SU-DHL-6 (cell line): Measurements from ENCODE around the gene CNTNAP4.

Experiments used
- H2AFZ ChIP-seq: fragments of 200-600 bp; sonication (generic); 2 replicates; pipeline ENCODE4 v1.6.1; 2014; ENCODE audit warnings: low read depth, mild to moderate bottlenecking, moderate library complexity, mixed read lengths, antibody characterized with exemption, low read length; ENCODE audit not compliant: severe bottlenecking
- H3F3A ChIP-seq: fragments of 200-600 bp; shearing (Covaris generic); 2 replicates; pipeline ENCODE4 v1.6.0; 2016; ENCODE audit warnings: antibody characterized with exemption, mild to moderate bottlenecking; ENCODE audit not compliant: insufficient read depth
- H3K27ac ChIP-seq: fragments of 200-600 bp; sonication (generic); 2 replicates; pipeline ENCODE4 v1.5.1; 2016; ENCODE audit warnings: low read depth, mild to moderate bottlenecking, low read length, moderate library complexity, mixed read lengths
- H3K27me3 ChIP-seq: fragments of 200-600 bp; sonication (generic), shearing (Covaris generic); 2 replicates; pipeline ENCODE4 v1.6.0; 2014; ENCODE audit warnings: mild to moderate bottlenecking, low read length
- H3K36me3 ChIP-seq: fragments of 200-600 bp; sonication (generic); 2 replicates; pipeline ENCODE4 v1.6.1; 2014; ENCODE audit warnings: mild to moderate bottlenecking, low read length, mixed read lengths
- H3K4me2 ChIP-seq: fragments of 300-600, 200-600 bp; shearing (Covaris generic), sonication (generic); 2 replicates; pipeline ENCODE4 v1.6.0; 2014; ENCODE audit warnings: low read length, low read depth, mild to moderate bottlenecking; ENCODE audit not compliant: poor library complexity, severe bottlenecking
- H3K4me3 ChIP-seq: fragments of 200-600 bp; sonication (generic); 2 replicates; pipeline ENCODE4 v1.5.1; 2014; ENCODE audit warnings: antibody characterized with exemption, low read length, mild to moderate bottlenecking, mixed read lengths; ENCODE audit not compliant: insufficient read depth, poor library complexity, severe bottlenecking
- H3K79me2 ChIP-seq: fragments of 200-600 bp; sonication (generic); 2 replicates; pipeline ENCODE4 v1.6.1; 2014; ENCODE audit warnings: mild to moderate bottlenecking, low read length, moderate library complexity; ENCODE audit not compliant: insufficient read depth
- H3K9ac ChIP-seq: fragments of 200-600 bp; sonication (generic); 2 replicates; pipeline ENCODE4 v1.7.0; 2014; ENCODE audit warnings: mild to moderate bottlenecking, low read length
- H3K9me2 ChIP-seq: fragments of 200-600 bp; sonication (generic); replicated peaks from 2 replicates; pipeline ENCODE4 v1.6.1; 2014; ENCODE audit warnings: low read length; ENCODE audit not compliant: insufficient read depth
- H3K9me3 ChIP-seq: fragments of 200-600 bp; sonication (generic); 2 replicates; pipeline ENCODE4 v1.6.1; 2014; ENCODE audit warnings: low read length, mixed read lengths; ENCODE audit not compliant: insufficient read depth
- H4K20me1 ChIP-seq: fragments of 200-600 bp; sonication (generic); 2 replicates; pipeline ENCODE4 v1.6.1; 2014; ENCODE audit warnings: low read depth, mild to moderate bottlenecking, antibody characterized with exemption, low read length, moderate library complexity, mixed read lengths
- EZH2phosphoT487 ChIP-seq: fragments of 200-600 bp; sonication (generic), shearing (Covaris generic); conservative IDR thresholded peaks from 2 replicates; pipeline ENCODE4 v1.6.1; 2018; ENCODE audit warnings: mild to moderate bottlenecking, antibody characterized with exemption, low read length, moderate library complexity, mixed read lengths
- TF ChIP-seq, protein P1 (sequence below): fragments of 200-600 bp; sonication (generic); IDR thresholded peaks from one replicate; pipeline ENCODE4 v1.5.1; 2017; ENCODE audit warnings: antibody characterized with exemption, mild to moderate bottlenecking, low read length, moderate library complexity; ENCODE audit not compliant: insufficient read depth, poor library complexity, severe bottlenecking

Gene CNTNAP4

GRCh38 chr16:76409706-76410105 is 132.5 kb downstream of the CNTNAP4 start:
- no peaks in the 10 kb centered on the region for H3F3A ChIP-seq
- no peak overlapping the region for H3K9ac ChIP-seq
- H3K4me3 ChIP-seq = no peak overlapping the region
- H3K79me2 ChIP-seq = no peaks in the 10 kb centered on the region
- no peaks in the 10 kb centered on the region for H3K9me2 ChIP-seq
- H3K36me3 ChIP-seq = no peaks in the 10 kb centered on the region
- TF ChIP-seq EZH2phosphoT487 = no peak
- TF ChIP-seq, protein P1, sequence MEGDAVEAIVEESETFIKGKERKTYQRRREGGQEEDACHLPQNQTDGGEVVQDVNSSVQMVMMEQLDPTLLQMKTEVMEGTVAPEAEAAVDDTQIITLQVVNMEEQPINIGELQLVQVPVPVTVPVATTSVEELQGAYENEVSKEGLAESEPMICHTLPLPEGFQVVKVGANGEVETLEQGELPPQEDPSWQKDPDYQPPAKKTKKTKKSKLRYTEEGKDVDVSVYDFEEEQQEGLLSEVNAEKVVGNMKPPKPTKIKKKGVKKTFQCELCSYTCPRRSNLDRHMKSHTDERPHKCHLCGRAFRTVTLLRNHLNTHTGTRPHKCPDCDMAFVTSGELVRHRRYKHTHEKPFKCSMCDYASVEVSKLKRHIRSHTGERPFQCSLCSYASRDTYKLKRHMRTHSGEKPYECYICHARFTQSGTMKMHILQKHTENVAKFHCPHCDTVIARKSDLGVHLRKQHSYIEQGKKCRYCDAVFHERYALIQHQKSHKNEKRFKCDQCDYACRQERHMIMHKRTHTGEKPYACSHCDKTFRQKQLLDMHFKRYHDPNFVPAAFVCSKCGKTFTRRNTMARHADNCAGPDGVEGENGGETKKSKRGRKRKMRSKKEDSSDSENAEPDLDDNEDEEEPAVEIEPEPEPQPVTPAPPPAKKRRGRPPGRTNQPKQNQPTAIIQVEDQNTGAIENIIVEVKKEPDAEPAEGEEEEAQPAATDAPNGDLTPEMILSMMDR = no peak
- H3K27ac ChIP-seq = no peak overlapping the region
- H2AFZ ChIP-seq = no peak overlapping the region
- H3K27me3 ChIP-seq = no peaks in the 10 kb centered on the region
- no peak overlapping the region for H3K4me2 ChIP-seq
- no peaks in the 10 kb centered on the region for H4K20me1 ChIP-seq
- H3K9me3 ChIP-seq = no peaks in the 10 kb centered on the region

- Histone ChIP-seq H3K9ac (no peak overlapping the region), H3K4me3 (no peak overlapping the region), H3K27ac (no peak overlapping the region), H3K9me2 (no peaks in the 10 kb centered on the region), H3K36me3 (no peaks in the 10 kb centered on the region), H3K9me3 (no peaks in the 10 kb centered on the region), H3K4me2 (no peak overlapping the region), H4K20me1 (no peaks in the 10 kb centered on the region), H3K27me3 (no peaks in the 10 kb centered on the region), H3K79me2 (no peaks in the 10 kb centered on the region), H2AFZ (no peak overlapping the region), H3F3A (no peaks in the 10 kb centered on the region)
- TF ChIP-seq, protein P1 = no peak
- no peak for TF ChIP-seq EZH2phosphoT487
Measured at GRCh38 chr16:76421571-76421970, 144.4 kb downstream of the CNTNAP4 start.

DNA sequence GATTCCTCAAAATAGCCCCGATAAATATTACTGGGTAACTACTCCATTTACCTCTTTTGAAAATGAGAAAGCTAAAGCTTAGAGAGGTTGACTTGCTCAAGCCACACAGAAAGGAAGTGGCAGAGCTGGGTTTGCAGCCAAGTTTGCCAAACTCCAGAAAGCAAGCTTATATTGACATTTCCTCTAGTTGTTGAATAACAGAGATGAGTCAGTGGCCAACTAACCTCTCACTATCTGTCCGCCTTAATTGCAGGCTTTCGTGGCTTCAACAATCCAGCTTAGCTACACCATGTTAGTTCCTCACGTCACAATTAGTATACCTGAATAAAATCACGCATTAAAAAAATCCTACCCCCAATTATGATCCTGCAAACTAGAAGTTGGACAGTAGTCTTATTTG is 151.7 kb downstream of the CNTNAP4 start:
- no peaks in the 10 kb centered on the region for H3F3A ChIP-seq
- H3K27me3 ChIP-seq = no peaks in the 10 kb centered on the region
- TF ChIP-seq EZH2phosphoT487 = no peak
- TF ChIP-seq, protein P1 = no peak
- no peaks in the 10 kb centered on the region for H3K36me3 ChIP-seq
- H3K79me2 ChIP-seq = no peaks in the 10 kb centered on the region
- H3K4me2 ChIP-seq = no peak overlapping the region
- no peak overlapping the region for H3K9ac ChIP-seq
- no peaks in the 10 kb centered on the region for H4K20me1 ChIP-seq
- no peaks in the 10 kb centered on the region for H3K9me3 ChIP-seq
- H3K27ac ChIP-seq = no peak overlapping the region
- no peaks in the 10 kb centered on the region for H3K9me2 ChIP-seq
- no peak overlapping the region for H2AFZ ChIP-seq
- H3K4me3 ChIP-seq = no peak overlapping the region

DNA sequence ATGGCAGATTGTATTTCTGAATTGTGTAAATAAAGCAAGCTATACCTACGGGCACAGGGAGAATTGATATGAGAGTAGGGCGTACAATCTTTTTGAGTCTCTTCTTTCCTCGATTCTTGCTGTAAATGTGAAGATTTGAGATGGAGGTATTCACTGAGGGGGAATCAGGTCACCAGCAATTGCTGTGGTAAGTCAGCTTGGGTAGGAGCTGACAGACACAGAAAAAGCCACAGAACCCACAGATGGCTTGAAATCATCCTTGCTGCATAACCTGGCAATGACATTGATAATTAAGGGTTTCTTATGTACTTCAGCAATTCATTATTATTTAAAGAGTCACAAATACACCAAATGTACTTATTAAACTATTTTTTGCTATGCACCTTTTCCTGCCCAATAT is 164.2 kb downstream of the CNTNAP4 start:
- H3K79me2 ChIP-seq = no peaks in the 10 kb centered on the region
- H3K9me2 ChIP-seq = no peaks in the 10 kb centered on the region
- H3K9ac ChIP-seq = no peak overlapping the region
- H4K20me1 ChIP-seq = no peaks in the 10 kb centered on the region
- H3K36me3 ChIP-seq = no peaks in the 10 kb centered on the region
- no peaks in the 10 kb centered on the region for H3K27me3 ChIP-seq
- TF ChIP-seq, protein P1 = no peak
- TF ChIP-seq EZH2phosphoT487 = no peak
- no peaks in the 10 kb centered on the region for H3F3A ChIP-seq
- H3K9me3 ChIP-seq = no peaks in the 10 kb centered on the region
- no peak overlapping the region for H3K4me3 ChIP-seq
- no peak overlapping the region for H3K27ac ChIP-seq
- no peak overlapping the region for H2AFZ ChIP-seq
- H3K4me2 ChIP-seq = no peak overlapping the region
